Natural killer cell treated with Interleukin-12 subunit alpha and Interleukin-12 subunit beta and Interleukin-15 and Interleukin-18, amount 100 ng/mL, for 72 hours (primary cell): Measurements from ENCODE around the gene HSFX2. TPM values are rescaled to one million over a fixed set of nuclear protein-coding genes. Genes with fewer than 3 reads are reported as not detected.
"Not testable (repeated sequence)": the region's sequence is repeated elsewhere in the genome, so short reads cannot be mapped to it uniquely, and the experiment has no call there.

Experiments used
- ATAC-seq, 2 donors: fragments of 150-1000 bp; cut with Tn5 transposase in 1 of 2; sonication (Bioruptor Pico), chemical (Tn5 transposase) in 1 of 2; 2 replicates each; pipeline ENCODE4 v1.10.0; 2021
- DNase-seq: peaks from one replicate; pipeline ENCODE4 v3.0.0; 2022; ENCODE audit warnings: low spot score
- H3K27ac Mint-ChIP-seq, 2 donors: 1 replicate in 1 of 2; 2 replicates in 1 of 2; pipeline ENCODE4 v1.8.0; 2022; ENCODE audit warnings: mixed read lengths in 2 of 2, mild to moderate bottlenecking in 1 of 2, moderate library complexity in 1 of 2
- H3K27me3 Mint-ChIP-seq, 2 donors: 1 replicate in 1 of 2; 2 replicates in 1 of 2; pipeline ENCODE4 v1.8.0; 2022; ENCODE audit warnings: mixed read lengths in 2 of 2
- H3K36me3 Mint-ChIP-seq: one replicate; pipeline ENCODE4 v1.8.0; 2022; ENCODE audit warnings: mixed read lengths
- H3K4me1 Mint-ChIP-seq, 2 donors: 1 replicate in 1 of 2; 2 replicates in 1 of 2; pipeline ENCODE4 v1.8.0; 2022; ENCODE audit warnings: low read depth in 2 of 2, mixed read lengths in 2 of 2, mild to moderate bottlenecking in 1 of 2
- H3K4me3 Mint-ChIP-seq: one replicate; pipeline ENCODE4 v1.8.0; 2022; ENCODE audit warnings: mixed read lengths
- H3K9me3 Mint-ChIP-seq: 2 replicates; pipeline ENCODE4 v1.8.0; 2022; ENCODE audit warnings: mixed read lengths
- total RNA-seq, 2 donors: library from RNA; stranded (reverse); gene quantifications; one replicate each; pipeline ENCODE4 v1.2.3, GENCODE V29; 2022

Gene HSFX2
- total RNA-seq, 2 donors from 2014 or later: 0.45 TPM; not detected in 1

- H3K4me1 Mint-ChIP-seq: peaks cover 0 to 4% of the 10 kb centered on the region in 2 donors
- H3K27me3 Mint-ChIP-seq: peaks cover 0 to 9% of the 10 kb centered on the region in 2 donors
- ATAC-seq: no peak
- no peaks in the 10 kb centered on the region for H3K9me3 Mint-ChIP-seq
- no peak for DNase-seq
- no peaks in the 10 kb centered on the region for H3K36me3 Mint-ChIP-seq
- no peak overlapping the region for H3K4me3 Mint-ChIP-seq
- H3K27ac Mint-ChIP-seq: no peak overlapping the region
These were observed 25.3 kb downstream of the HSFX2 start for GRCh38 chrX:149569770-149570169.

GRCh38 chrX:149568701-149569296 is 26.3 kb downstream of the HSFX2 start:
- DNase-seq: no peak
- no peaks in the 10 kb centered on the region for H3K9me3 Mint-ChIP-seq
- no peak for ATAC-seq
- peaks cover 0 to 9% of the 10 kb centered on the region in 2 donors for H3K27me3 Mint-ChIP-seq
- no peak overlapping the region for H3K4me3 Mint-ChIP-seq
- H3K4me1 Mint-ChIP-seq: peaks cover 0 to 4% of the 10 kb centered on the region in 2 donors
- no peak overlapping the region for H3K27ac Mint-ChIP-seq
- H3K36me3 Mint-ChIP-seq: no peaks in the 10 kb centered on the region

DNA sequence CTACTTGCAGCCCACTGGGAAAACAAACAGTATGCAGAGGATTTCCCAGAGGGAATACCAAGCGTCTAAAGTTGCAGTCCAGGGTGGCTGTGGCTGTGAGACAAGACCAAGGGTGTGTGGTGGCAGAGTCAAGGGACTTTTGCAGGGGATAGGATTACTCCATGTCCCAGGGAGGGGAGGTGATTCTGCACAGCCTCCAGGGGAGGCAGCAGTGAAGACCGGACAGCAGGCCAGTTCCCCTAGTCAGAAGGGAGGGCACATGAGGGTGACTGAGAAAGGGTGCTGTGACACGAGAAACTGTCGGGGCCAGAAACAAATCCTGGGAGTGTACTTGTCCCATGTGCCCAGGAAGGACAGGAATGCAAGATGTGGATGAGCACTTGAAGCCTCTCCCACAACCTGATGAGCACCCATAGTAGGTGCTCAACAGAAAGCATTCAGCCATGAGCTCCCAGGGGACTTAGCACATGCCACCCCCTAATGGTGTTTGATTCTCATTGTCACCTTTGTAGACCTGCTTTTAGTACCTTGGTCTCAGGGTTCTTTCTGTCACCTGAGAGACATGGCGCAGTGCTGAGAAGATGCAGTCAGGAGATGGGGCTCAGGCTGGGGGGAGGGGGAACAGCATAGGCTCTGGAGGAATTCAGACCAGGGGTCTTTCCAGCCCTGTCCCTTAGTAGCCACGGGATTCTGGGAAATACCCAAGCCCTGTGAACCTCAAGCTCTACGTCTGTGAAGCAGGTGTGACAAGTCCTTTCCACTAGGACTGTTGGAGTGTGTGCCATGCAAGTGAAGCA is 27.3 kb downstream of the HSFX2 start:
- Mint-ChIP-seq H3K27ac (no peak overlapping the region), H3K4me1 (peaks cover 0 to 1% of the 10 kb centered on the region in 2 donors), H3K36me3 (no peaks in the 10 kb centered on the region), H3K9me3 (no peaks in the 10 kb centered on the region), H3K4me3 (no peak overlapping the region), H3K27me3 (peaks cover 0 to 9% of the 10 kb centered on the region in 2 donors)
- no peak for DNase-seq
- no peak for ATAC-seq

DNA sequence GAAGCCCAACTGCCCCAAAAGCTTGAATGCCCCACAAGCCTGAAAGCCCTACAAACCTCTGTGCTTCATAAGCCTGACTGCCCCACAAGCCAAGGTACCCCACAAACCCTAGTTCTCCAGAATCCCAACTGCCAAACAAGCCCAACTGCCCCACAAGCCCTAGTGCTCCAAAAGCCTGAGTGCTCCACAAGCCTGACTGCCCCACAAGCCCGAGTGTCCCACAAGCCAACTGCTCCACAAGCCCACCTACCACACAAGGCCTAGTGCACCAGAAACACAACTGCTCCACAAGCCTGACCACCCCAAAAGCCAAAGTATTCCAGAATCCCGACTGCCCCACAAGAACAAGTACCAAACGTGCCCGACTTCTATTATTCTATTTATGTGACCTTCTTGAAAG is 31.8 kb downstream of the HSFX2 start:
- peaks cover 0 to 3% of the 10 kb centered on the region in 2 donors for H3K27me3 Mint-ChIP-seq
- no peaks in the 10 kb centered on the region for H3K4me1 Mint-ChIP-seq
- no peak overlapping the region for H3K27ac Mint-ChIP-seq
- no peaks in the 10 kb centered on the region for H3K9me3 Mint-ChIP-seq
- no peaks in the 10 kb centered on the region for H3K36me3 Mint-ChIP-seq
- H3K4me3 Mint-ChIP-seq: no peak overlapping the region
- DNase-seq: no peak
- no peak for ATAC-seq

DNA sequence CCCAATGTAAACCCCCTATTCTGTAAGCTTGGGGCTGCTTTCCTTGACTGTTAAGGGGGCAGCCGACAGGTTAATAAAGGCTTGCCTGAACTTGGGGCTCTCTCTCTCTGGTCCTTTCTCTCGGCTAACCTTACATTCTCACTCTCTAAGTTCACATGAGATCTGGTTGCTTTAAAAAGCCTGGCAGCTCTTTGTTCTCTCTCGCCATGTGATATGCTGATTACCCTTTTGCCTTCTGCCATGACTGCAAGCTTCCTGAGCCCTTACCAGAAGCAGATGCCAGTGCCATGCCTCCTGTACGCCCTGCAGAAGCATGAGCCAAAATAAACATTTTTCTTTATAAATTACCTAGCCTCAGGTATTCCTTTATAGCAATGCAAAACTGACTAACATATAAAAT is 39.9 kb downstream of the HSFX2 start:
- H3K36me3 Mint-ChIP-seq, H3K27me3 Mint-ChIP-seq, DNase-seq, H3K4me1 Mint-ChIP-seq, H3K27ac Mint-ChIP-seq, H3K4me3 Mint-ChIP-seq, ATAC-seq, H3K9me3 Mint-ChIP-seq: not testable (repeated sequence)

DNA sequence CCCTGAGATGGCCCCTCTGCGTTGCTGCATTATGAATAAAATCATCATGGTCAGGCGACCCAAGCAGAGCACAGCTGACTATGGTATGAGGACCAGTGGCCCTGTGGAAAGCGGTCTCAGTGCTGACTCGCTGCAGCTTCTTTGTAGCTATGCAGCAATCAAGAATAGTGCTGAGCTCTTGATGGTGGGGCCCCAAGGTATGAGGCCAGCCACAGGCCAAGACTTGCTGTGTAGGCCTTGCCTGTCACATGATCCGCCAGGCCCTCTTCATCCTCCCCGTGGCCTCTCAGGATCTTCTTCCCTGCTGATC is 43.2 kb downstream of the HSFX2 start:
- not testable (repeated sequence) for H3K4me3 Mint-ChIP-seq, H3K27ac Mint-ChIP-seq, H3K9me3 Mint-ChIP-seq, H3K27me3 Mint-ChIP-seq, DNase-seq, H3K36me3 Mint-ChIP-seq, H3K4me1 Mint-ChIP-seq
- ATAC-seq: peak in 1 of 2 donors; percentile 41

GRCh38 chrX:149551245-149551938 is 43.7 kb downstream of the HSFX2 start:
- H3K9me3 Mint-ChIP-seq, H3K36me3 Mint-ChIP-seq, H3K4me3 Mint-ChIP-seq, DNase-seq, H3K27ac Mint-ChIP-seq, H3K4me1 Mint-ChIP-seq, H3K27me3 Mint-ChIP-seq: not testable (repeated sequence)
- peak in 1 of 2 donors; percentile 51 for ATAC-seq

DNA sequence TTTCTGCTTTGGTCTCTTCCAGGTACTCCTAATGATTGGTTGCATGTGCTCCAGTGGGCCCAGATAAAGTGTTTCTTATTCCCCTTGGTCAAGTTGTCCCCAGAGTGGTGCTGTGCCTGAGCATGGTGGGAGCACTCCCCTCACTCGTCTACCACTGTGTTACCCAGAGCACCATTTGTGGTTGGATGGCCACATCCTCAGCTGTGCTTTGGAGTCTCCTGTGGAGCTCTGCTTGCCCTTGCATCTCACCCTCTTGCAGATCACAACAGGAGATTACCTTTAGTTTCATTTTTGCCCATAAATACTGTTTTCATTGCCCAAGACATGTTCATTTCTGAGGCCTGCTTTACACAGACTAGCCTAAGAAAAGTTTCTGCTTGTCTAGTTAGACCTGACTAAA is 44.7 kb downstream of the HSFX2 start:
- not testable (repeated sequence) for H3K9me3 Mint-ChIP-seq, H3K4me1 Mint-ChIP-seq, DNase-seq, H3K27ac Mint-ChIP-seq, H3K27me3 Mint-ChIP-seq, H3K36me3 Mint-ChIP-seq, H3K4me3 Mint-ChIP-seq
- ATAC-seq: peak; percentile 55 to 65

DNA sequence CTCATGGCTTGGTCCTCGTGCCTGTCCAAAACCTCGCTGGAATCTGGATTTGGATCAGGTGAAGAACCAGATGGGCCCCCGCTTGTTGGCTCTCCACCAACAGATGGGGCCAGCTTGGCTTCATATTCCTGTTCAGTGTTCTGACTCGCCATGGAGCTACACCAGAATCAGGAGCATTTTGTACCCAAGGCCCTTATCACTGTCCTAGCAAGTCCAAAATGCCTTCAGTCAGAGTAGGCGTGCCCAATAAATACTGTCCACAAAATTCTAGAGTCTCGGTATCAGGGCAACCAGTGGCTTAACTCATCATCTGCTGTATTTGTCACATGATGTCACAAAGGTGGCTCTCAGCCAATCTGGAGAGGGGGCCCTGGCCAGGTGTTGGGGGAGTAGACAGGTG is 45.4 kb downstream of the HSFX2 start, which contains the start of gene HSFX3:
Gene HSFX3 (minus strand): TSS at position 224 of the 400 bp plus-strand sequence. CDS start 72 bp downstream, at position 152.
- not testable (repeated sequence) for ATAC-seq, H3K4me1 Mint-ChIP-seq, H3K9me3 Mint-ChIP-seq, H3K4me3 Mint-ChIP-seq, H3K36me3 Mint-ChIP-seq, H3K27ac Mint-ChIP-seq, DNase-seq, H3K27me3 Mint-ChIP-seq

- H3K27me3 Mint-ChIP-seq: not testable (repeated sequence)
These were observed 47.3 kb downstream of the HSFX2 start for GRCh38 chrX:149547782-149548181.

DNA sequence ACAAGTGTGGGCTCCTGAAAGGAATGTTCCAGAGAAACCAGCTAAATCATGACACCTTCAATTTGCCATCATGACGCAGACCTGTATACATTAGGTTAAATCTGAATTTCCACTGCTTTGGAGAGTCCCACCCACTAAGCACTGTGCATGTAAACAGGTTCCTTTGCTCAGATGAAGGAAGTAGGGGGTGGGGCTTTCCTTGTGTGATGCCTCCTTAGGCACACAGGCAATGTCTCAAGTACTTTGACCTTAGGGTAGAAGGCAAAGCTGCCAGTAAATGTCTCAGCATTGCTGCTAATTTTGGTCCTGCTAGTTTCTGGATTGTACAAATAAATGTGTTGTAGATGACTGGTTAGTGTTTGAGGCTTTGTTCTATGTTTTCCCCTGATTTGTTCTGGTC is 48.2 kb downstream of the HSFX2 start:
- not testable (repeated sequence) for H3K36me3 Mint-ChIP-seq, H3K27ac Mint-ChIP-seq, ATAC-seq, H3K27me3 Mint-ChIP-seq, H3K4me1 Mint-ChIP-seq, DNase-seq, H3K9me3 Mint-ChIP-seq, H3K4me3 Mint-ChIP-seq

More at GRCh38 chrX:149547782-149548181, 47.3 kb downstream of the HSFX2 start:
- not testable (repeated sequence) for H3K27ac Mint-ChIP-seq, H3K9me3 Mint-ChIP-seq, H3K36me3 Mint-ChIP-seq, DNase-seq, H3K4me3 Mint-ChIP-seq, H3K4me1 Mint-ChIP-seq, ATAC-seq

DNA sequence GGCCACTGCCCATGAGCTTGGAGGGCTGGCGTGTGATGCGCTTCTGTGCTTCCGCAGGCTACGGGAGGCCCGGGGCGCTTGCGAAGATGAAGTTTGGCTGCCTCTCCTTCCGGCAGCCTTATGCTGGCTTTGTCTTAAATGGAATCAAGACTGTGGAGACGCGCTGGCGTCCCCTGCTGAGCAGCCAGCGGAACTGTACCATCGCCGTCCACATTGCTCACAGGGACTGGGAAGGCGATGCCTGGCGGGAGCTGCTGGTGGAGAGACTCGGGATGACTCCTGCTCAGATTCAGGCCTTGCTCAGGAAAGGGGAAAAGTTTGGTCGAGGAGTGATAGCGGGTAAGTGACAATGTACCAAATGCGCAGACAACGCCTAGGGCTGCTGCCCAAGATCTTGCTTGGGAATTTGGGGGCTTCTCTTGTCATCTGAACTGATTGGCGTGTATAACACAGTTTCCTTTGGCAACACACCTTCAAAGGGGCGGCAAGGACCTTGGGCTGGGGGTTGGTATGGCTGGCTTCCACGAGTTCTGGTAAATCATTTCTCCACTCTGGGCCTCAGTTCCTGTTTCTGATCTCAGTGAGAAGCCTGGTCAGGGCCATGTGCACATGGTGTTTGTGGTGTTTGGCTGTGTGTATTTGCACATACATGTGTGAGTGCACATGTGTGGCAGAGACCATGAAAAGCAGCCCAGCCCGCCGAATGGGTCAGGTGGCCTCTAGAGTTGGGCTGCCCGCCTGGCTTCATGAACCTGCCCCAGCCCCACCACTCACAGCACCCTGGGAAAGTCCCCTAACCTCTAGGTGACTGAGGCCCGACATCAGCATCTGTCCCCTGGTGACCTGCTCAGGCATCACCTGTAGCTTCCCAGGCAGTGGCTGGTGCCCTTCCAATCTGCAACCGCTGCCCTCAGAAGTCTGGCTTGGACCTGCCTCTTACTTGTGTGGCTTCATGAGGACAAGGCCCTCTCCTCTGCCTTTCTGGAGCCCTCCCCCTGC is 49.3 kb downstream of the HSFX2 start:
- not testable (repeated sequence) for H3K9me3 Mint-ChIP-seq, H3K4me1 Mint-ChIP-seq, H3K36me3 Mint-ChIP-seq, H3K27ac Mint-ChIP-seq, ATAC-seq, H3K4me3 Mint-ChIP-seq, H3K27me3 Mint-ChIP-seq, DNase-seq
